HG03575 (cell line): Measurements from ENCODE around the gene CXCR5.

Experiments used
- ATAC-seq: cut with Tn5 transposase; IDR thresholded peaks from one replicate; pipeline ENCODE4 v1.9.1; 2021; ENCODE audit not compliant: unreplicated experiment, insufficient number of reproducible peaks, low FRiP score; ENCODE audit errors: extremely low read depth

CXCR5 gene

DNA sequence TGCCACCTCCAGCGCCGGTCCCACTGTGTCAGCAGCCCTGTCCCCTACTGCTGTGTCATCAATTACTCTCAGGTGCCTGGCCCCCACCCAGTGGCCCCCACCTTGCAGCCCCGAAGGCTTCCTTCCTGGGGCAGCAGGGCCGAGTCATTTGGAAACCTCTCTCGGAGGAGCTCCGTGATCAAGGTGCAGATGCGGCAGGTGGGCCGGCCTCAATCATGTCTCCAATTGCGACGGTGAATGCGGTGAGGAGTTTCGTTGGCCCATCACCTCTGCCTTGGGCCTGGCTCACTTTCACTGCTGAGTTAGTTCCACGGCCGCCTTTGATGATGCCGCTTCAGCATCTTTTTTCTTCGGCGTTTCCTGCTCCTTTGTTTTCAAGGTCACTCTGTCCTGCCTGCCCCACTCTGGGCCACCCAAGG, 11.3 kb upstream of the CXCR5 start:
- no peak for ATAC-seq

GRCh38 chr11:118873804-118874203, 9.9 kb upstream of the CXCR5 start:
- no peak for ATAC-seq

DNA sequence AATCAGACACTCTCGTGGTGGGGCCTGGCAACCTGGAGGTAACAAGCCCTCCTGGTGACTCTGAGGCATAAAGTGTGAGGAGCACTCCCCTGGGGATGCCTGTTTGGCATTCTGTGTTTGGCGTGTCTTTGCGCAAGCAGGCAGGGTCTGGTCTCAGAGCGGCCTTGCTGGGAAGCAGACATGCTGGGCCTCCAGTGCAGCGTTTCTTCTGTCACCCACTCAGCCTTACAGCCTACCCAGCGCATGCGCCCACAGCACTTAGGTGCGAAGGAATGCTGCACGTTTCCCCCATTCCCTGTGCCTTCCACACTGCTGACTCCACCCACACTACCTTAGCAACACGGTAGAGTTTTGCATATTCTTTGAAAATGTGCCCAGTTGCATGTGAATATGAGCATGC, 7.4 kb upstream of the CXCR5 start:
- no peak for ATAC-seq

- ATAC-seq = no peak
Observed at GRCh38 chr11:118877487-118878162, 6.1 kb upstream of the CXCR5 start.

DNA sequence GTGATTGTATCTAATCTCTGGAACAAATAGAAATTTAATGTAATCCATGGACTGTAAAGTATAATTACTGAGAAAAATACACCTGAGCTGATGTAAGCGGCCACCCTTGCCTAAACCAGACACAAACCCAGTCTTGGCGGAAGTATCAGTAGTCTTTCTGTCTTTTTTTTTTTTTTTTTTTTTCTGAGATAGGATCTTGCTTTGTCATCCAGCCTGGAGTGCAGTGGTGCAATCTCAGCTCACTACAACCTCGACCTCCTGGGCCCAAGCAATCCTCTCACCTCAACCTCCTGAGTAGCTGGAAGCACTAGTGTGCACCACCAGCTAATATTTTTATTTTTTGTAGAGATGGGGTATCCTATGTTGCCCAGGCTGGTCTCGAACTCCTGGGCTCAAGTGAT, 5.5 kb upstream of the CXCR5 start:
- ATAC-seq = no peak

DNA sequence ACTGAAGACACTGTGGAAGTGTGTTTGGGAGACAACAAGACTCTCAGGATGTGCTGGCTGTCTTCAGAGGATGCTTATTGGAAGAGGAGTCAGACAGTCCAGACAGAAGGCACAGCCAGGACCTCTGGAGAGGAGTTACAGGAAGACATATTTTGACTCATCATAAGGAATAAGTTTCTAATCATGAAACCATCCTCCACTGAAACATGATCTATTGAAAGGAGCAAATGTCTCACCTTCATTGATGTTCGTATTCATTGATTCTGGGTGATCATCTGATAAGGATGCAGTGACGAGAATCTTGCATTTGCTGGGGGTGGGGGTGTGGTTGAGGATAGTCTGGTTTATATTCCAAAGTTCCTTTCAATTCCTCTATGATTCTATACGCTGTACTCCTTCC, 2.5 kb upstream of the CXCR5 start:
- no peak for ATAC-seq

GRCh38 chr11:118882491-118882890, 1.2 kb upstream of the CXCR5 start:
- no peak for ATAC-seq

DNA sequence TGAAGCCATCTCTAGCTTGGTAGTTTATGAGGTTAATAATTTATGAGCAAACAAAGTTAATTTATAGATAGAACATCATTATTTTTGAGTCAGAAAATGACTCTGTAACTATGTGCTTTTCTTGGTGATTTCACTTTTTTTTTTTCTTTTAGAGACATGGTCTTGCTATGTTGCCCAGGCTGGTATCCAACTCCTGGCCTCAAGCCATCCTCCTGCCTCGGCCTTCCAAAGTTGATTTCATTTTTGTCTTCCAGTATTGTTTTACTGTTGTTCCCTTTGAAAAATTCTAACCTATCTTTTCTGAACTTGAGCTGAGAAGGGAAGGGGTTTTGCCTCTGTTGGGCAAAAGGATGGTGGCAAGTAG, 706 bp upstream of the CXCR5 start:
- no peak for ATAC-seq

DNA sequence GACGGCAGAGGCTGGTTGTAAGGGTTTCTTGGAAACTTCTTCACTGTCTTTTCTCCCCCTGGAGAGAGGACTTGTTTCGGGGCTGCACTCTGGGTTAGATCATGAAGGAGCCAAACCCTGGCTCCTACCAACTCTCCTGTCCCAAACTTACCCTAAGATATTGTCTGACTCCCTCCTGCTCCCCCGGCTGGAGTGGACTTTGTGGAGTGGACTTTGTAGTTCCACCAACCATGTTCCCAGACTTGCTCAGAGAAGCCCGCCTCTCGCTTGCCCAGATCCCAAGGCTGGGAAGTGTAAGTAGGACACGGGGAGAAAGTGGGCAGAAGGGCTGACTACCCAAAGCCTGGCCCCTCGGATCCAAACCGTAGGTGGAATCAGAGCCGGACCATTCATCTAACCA, 1.2 kb downstream of the CXCR5 start:
- ATAC-seq = no peak

GRCh38 chr11:118885319-118885718, 1.6 kb downstream of the CXCR5 start:
- ATAC-seq = no peak

DNA sequence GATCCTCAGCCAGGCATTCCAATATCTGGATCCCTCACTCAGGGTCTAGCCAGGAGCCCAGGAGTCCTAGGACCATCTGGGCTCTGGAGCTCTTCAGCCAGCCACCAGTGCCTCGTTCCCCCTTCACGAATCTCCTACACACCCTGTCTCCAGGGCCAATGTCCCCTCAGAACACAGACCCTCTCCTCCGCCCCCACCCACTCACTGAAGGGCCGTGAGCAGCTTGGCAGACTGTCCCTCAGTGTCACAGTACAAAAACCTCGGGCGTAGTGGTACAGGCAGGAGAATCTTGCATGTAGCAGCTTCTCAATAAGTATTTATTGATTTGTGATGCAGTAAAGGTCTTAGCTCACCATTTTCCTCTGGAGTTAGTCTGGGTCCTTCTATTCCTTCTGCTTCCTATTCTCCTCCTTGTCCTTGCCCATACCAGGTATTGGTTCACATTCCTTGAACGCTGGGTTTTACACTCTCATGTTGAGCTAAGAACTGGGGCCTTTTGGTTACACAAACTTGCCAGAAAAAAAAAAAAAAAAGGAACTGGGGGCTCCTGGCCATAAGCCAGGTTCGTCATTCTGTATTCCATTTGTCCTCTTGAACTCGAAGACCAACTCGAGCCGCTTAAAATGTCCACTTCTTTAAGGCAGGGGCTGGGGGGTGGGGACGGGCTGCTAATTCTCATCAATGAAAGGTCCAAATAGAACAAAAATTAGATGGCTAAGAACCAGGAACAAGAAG, 2.3 kb downstream of the CXCR5 start:
- ATAC-seq = no peak

GRCh38 chr11:118886681-118887111, 3.0 kb downstream of the CXCR5 start:
- ATAC-seq = no peak

DNA sequence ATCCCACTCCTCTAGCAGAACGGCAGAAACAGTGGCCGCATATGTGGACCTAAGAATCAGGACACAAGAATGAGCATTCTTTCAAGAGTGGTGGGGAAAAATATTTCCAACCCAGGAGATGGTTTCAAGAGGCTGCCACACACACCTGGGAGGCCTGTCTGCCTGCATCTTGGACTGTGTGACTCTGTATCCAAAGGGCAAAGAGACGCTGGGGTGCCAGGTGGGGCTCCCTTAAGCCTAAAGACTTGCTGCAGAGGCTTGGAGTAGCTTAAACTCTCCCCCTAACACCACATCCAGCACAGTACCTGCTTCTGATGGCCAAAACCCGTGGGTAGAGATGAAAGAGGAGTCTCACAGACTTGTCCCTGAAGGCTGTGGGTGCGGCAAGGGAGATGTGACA, 3.5 kb downstream of the CXCR5 start:
- ATAC-seq = no peak

GRCh38 chr11:118888398-118888797, 4.7 kb downstream of the CXCR5 start:
- no peak for ATAC-seq

- ATAC-seq = no peak
Observed at GRCh38 chr11:118889797-118890196, 6.1 kb downstream of the CXCR5 start.

DNA sequence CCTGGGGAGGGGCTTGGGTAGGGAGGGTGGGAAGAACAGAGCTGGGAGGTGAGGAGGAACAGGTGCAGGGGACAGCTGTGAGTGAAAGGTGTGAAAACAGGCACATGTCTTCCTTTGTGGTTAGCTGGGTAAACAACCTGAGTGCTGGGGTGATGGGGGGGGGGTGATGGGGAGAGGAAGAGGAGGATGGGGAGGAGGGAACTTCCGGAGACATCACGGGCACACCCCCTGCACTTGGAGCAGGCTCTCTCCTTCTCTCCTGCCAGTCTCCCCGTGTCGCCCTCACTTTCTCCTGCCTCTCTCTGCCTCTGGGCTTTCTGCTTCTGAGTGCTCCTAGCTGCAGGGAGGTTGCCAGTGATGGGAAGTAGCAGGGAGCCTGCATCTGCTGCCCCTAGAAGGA, 8.8 kb downstream of the CXCR5 start:
- ATAC-seq = no peak

DNA sequence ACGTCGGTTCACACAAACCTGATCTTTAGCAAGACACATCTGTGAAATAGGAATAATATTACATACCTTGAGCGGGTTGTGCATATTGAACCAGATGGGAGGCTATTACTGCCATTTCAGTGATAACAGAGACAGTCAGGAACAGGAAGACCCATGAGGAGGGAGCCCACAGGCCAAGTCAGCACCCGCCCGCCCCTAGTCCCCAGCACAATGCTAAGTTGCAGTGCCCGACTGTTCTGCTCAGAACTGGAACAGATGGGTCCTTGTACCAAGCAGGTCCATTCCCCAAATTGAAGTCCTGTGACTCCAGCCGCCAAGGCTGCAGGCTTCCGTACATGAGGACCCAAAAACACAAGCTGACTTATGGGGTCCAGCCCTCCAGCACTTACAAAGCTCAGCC, 9.3 kb downstream of the CXCR5 start:
- no peak for ATAC-seq

DNA sequence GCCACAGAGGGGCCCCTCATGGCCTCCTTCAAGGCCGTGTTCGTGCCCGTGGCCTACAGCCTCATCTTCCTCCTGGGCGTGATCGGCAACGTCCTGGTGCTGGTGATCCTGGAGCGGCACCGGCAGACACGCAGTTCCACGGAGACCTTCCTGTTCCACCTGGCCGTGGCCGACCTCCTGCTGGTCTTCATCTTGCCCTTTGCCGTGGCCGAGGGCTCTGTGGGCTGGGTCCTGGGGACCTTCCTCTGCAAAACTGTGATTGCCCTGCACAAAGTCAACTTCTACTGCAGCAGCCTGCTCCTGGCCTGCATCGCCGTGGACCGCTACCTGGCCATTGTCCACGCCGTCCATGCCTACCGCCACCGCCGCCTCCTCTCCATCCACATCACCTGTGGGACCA, 10.0 kb downstream of the CXCR5 start:
- ATAC-seq = no peak

- ATAC-seq = no peak
Observed at GRCh38 chr11:118894192-118894591, 10.5 kb downstream of the CXCR5 start.

DNA sequence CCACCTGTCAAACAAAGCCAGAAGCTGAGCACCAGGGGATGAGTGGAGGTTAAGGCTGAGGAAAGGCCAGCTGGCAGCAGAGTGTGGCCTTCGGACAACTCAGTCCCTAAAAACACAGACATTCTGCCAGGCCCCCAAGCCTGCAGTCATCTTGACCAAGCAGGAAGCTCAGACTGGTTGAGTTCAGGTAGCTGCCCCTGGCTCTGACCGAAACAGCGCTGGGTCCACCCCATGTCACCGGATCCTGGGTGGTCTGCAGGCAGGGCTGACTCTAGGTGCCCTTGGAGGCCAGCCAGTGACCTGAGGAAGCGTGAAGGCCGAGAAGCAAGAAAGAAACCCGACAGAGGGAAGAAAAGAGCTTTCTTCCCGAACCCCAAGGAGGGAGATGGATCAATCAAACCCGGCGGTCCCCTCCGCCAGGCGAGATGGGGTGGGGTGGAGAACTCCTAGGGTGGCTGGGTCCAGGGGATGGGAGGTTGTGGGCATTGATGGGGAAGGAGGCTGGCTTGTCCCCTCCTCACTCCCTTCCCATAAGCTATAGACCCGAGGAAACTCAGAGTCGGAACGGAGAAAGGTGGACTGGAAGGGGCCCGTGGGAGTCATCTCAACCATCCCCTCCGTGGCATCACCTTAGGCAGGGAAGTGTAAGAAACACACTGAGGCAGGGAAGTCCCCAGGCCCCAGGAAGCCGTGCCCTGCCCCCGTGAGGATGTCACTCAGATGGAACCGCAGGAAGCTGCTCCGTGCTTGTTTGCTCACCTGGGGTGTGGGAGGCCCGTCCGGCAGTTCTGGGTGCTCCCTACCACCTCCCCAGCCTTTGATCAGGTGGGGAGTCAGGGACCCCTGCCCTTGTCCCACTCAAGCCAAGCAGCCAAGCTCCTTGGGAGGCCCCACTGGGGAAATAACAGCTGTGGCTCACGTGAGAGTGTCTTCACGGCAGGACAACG, 11.7 kb downstream of the CXCR5 start:
- ATAC-seq = no peak
